Fibroblast of lung (primary cell): ENCODE data around the gene TRIM71. TPM values are rescaled to one million over a fixed set of nuclear protein-coding genes. Genes with fewer than 3 reads are reported as not detected.
"Not testable (repeated sequence)": the region's sequence is repeated elsewhere in the genome, so short reads cannot be mapped to it uniquely, and the experiment has no call there.

Experiments used
- DNase-seq, 2 donors: peaks; one replicate each; pipeline versions ENCODE4 v3.0.0 to v3.0.0-alpha.2; 2010; ENCODE audit warnings: low read depth in 2 of 2
- H2AFZ ChIP-seq: 2 replicates; pipeline ENCODE4 v1.5.1; 2012; ENCODE audit warnings: low read length, control low read depth, inconsistent platforms
- H3K27ac ChIP-seq: 2 replicates; pipeline ENCODE4 v1.5.1; 2011; ENCODE audit warnings: low read length, control low read depth; ENCODE audit not compliant: insufficient read depth
- H3K27me3 ChIP-seq: 2 replicates; pipeline ENCODE4 v1.5.1; 2011; ENCODE audit warnings: mild to moderate bottlenecking, low read length; ENCODE audit not compliant: control insufficient read depth, insufficient read depth
- H3K36me3 ChIP-seq: 2 replicates; pipeline ENCODE4 v1.5.1; 2011; ENCODE audit warnings: low read length; ENCODE audit not compliant: control insufficient read depth, insufficient read depth
- H3K4me1 ChIP-seq: 2 replicates; pipeline ENCODE4 v1.5.1; 2011; ENCODE audit warnings: low read length; ENCODE audit not compliant: control insufficient read depth, insufficient read depth; ENCODE audit errors: extremely low read depth
- H3K4me2 ChIP-seq: 2 replicates; pipeline ENCODE4 v1.5.1; 2011; ENCODE audit warnings: low read length, control low read depth; ENCODE audit not compliant: insufficient read depth; ENCODE audit errors: extremely low read depth
- H3K4me3 ChIP-seq, 4 experiments: fragments of 200-600 bp in 1 of 4; sonication (generic) in 1 of 4; replicated peaks in 1 of 4; 2 replicates each; pipeline ENCODE4 v1.5.1; 2011 to 2016; ENCODE audit warnings: low read length in 4 of 4, low read depth in 3 of 4, mild to moderate bottlenecking in 3 of 4, control low read depth in 2 of 4, inconsistent platforms in 1 of 4, mixed read lengths in 1 of 4; ENCODE audit not compliant: insufficient read depth in 1 of 4; ENCODE audit errors: control extremely low read depth in 1 of 4
- H3K79me2 ChIP-seq: 2 replicates; pipeline ENCODE4 v1.5.1; 2012; ENCODE audit warnings: mild to moderate bottlenecking, low read length, inconsistent platforms; ENCODE audit not compliant: control insufficient read depth, insufficient read depth
- H3K9ac ChIP-seq: 2 replicates; pipeline ENCODE4 v1.5.1; 2011; ENCODE audit warnings: mild to moderate bottlenecking, low read length, control low read depth; ENCODE audit not compliant: insufficient read depth
- H3K9me3 ChIP-seq: 2 replicates; pipeline ENCODE4 v1.5.1; 2012; ENCODE audit warnings: low read depth, low read length; ENCODE audit not compliant: control insufficient read depth, insufficient read depth
- H4K20me1 ChIP-seq: 2 replicates; pipeline ENCODE4 v1.5.1; 2011; ENCODE audit warnings: low read length; ENCODE audit not compliant: control insufficient read depth, insufficient read depth; ENCODE audit errors: extremely low read depth
- EZH2 ChIP-seq: IDR thresholded peaks from 2 replicates; pipeline ENCODE4 v1.5.1; 2012; ENCODE audit warnings: low read length, control low read depth, mild to moderate bottlenecking; ENCODE audit errors: missing control alignments
- polyA plus RNA-seq, 2 donors: library from polyadenylated mRNA; depleted of rRNA in 1 of 2; stranded (reverse) in 1 of 2; unstranded in 1 of 2; fragments of >200 nt; gene quantifications; 2 replicates each; pipeline ENCODE4 v1.2.1, GENCODE V29; 2011 to 2012; ENCODE audit warnings: missing spikeins in 1 of 2
- total RNA-seq: library from RNA; depleted of rRNA; stranded (reverse); fragments of >200 nt; gene quantifications from 2 replicates; pipeline ENCODE4 v1.2.1, GENCODE V29; 2014
- TF ChIP-seq, protein P1 (sequence below), 2 donors: IDR thresholded peaks in 1 of 2; conservative IDR thresholded peaks in 1 of 2; 1 replicate in 1 of 2; 2 replicates in 1 of 2; pipeline ENCODE4 v1.5.1; 2011 to 2012; ENCODE audit warnings: low read length in 2 of 2, control low read depth in 1 of 2, inconsistent platforms in 1 of 2, low read depth in 1 of 2, mild to moderate bottlenecking in 1 of 2

The TRIM71 gene
- total and polyA plus RNA-seq, 2 donors (not counting 1 experiment from before 2014, with no cell fraction given) = under 0.01 to 0.02 TPM

DNA sequence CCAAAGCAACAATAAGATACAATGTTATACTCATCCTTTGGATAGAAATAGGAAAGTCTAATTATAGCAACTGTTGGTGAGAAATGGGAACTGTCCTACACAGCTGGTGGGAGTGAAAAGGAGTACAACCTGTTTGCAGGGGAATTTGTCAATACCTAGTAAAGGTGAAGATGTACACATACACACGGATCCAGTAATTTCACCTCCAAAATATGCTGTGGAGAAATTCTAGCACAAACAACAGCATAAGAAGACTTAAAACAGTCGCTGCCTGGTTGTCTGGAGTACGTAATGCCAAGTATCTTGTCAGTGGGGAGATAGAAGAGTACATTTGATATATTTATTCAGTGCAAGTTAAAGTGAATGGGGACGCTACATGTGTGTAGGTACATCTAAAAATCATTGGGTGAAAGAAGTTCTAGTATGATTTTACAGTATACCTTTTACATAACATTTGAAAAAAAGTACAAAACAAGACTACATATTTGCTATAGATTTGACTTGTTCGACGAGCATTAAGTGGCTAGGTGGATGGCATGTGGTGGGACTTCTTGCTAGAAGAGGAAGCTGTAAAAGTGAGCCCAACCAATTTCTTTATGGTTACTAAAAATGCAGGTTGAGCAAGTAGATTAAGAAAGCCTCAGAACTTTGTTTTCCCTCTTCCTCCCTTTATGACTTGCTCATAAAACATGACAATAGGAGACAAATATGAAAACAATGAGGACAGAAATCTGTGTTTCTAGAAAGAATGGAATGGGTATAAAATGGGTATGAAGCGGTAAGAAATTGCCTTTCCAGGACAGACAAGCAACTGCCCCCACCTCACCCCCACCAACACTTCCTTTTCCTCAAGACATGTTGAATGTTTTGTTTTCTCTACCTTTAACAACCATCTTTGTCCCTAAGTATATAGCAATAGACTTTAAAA lies 83.5 kb downstream of the TRIM71 start:
- Histone ChIP-seq H3K36me3 (no peaks in the 10 kb centered on the region), H4K20me1 (no peaks in the 10 kb centered on the region), H3K4me1 (no peaks in the 10 kb centered on the region), H3K9me3 (no peaks in the 10 kb centered on the region), H3K4me3 (no peak overlapping the region), H3K79me2 (no peaks in the 10 kb centered on the region), H2AFZ (no peak overlapping the region), H3K9ac (no peak overlapping the region), H3K27me3 (peaks cover 6% of the 10 kb centered on the region), H3K4me2 (no peak overlapping the region), H3K27ac (no peak overlapping the region)
- no peak for DNase-seq
- no peak for TF ChIP-seq EZH2
- TF ChIP-seq, protein P1, sequence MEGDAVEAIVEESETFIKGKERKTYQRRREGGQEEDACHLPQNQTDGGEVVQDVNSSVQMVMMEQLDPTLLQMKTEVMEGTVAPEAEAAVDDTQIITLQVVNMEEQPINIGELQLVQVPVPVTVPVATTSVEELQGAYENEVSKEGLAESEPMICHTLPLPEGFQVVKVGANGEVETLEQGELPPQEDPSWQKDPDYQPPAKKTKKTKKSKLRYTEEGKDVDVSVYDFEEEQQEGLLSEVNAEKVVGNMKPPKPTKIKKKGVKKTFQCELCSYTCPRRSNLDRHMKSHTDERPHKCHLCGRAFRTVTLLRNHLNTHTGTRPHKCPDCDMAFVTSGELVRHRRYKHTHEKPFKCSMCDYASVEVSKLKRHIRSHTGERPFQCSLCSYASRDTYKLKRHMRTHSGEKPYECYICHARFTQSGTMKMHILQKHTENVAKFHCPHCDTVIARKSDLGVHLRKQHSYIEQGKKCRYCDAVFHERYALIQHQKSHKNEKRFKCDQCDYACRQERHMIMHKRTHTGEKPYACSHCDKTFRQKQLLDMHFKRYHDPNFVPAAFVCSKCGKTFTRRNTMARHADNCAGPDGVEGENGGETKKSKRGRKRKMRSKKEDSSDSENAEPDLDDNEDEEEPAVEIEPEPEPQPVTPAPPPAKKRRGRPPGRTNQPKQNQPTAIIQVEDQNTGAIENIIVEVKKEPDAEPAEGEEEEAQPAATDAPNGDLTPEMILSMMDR (conservative IDR thresholded peaks at IDR 0.05 in 1 of 2, IDR thresholded peaks at IDR 0.05 in 1 of 2; ENCODE audit: low read depth in 1 of 2, low read length in 2 of 2) = no peak

DNA sequence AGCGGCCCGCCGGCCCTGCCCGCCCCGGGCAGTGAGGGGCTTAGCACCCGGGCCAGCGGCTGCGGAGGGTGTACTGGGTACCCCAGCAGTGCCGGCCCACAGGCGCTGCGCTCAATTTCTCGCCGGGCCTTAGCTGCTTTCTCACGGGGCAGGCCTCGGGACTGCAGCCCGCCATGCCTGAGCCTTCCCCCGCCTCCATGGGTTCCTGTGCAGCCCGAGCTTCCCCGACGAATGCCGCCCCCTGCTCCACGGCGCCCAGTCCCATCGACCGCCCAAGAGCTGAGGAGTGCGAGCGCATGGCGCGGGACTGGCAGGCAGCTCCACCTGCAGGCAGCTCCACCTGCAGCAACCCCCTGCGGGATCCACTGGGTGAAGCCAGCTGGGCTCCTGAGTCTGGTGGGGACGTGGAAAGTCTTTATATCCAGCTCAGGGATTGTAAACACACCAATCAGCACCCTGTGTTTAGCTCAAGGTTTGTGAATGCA lies 85.1 kb downstream of the TRIM71 start:
- not testable (repeated sequence) for H2AFZ ChIP-seq, H3K4me3 ChIP-seq, H3K79me2 ChIP-seq, H3K27ac ChIP-seq, H4K20me1 ChIP-seq, H3K27me3 ChIP-seq, H3K4me1 ChIP-seq, H3K36me3 ChIP-seq, H3K9ac ChIP-seq, H3K9me3 ChIP-seq, DNase-seq, H3K4me2 ChIP-seq

DNA sequence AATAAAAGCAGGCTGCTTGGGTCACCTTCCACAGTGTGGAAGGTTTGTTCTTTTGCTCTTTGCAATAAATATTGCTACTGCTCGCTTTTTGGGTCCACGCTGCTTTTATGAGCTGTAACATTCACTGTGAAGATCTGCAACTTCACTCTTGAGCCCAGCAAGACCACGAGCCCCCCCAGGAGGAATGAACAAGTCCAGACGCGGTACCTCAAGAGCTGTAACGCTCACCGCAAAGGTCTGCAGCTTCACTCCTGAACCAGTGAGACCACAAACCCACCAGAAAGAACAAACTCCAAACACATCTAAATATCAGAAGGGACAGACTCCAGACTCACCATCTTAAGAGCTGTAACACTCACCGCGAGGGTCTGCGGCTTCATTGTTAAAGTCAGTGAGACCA lies 86.2 kb downstream of the TRIM71 start:
- Histone ChIP-seq H3K36me3 (no peaks in the 10 kb centered on the region), H3K9ac (no peak overlapping the region), H3K27ac (no peak overlapping the region), H3K4me1 (no peaks in the 10 kb centered on the region), H3K27me3 (no peaks in the 10 kb centered on the region), H3K4me3 (no peak overlapping the region), H3K4me2 (no peak overlapping the region), H4K20me1 (no peaks in the 10 kb centered on the region), H2AFZ (no peak overlapping the region), H3K9me3 (no peaks in the 10 kb centered on the region), H3K79me2 (no peaks in the 10 kb centered on the region)
- TF ChIP-seq, protein P1 (conservative IDR thresholded peaks at IDR 0.05 in 1 of 2, IDR thresholded peaks at IDR 0.05 in 1 of 2; ENCODE audit: low read depth in 1 of 2, low read length in 2 of 2) = no peak
- TF ChIP-seq EZH2 = no peak
- DNase-seq = no peak
